H1 (cell line): ENCODE measurements around the gene CTSG.

Experiments
- POLR2A ChIP-seq, 2 experiments: IDR thresholded peaks; 1 replicate in 1 of 2; 2 replicates in 1 of 2; pipeline ENCODE4 v1.6.1; 2011; ENCODE audit warnings: low read depth in 2 of 2, low read length in 2 of 2, mild to moderate bottlenecking in 2 of 2; ENCODE audit errors: control extremely low read depth in 1 of 2
- SIN3A ChIP-seq, 2 experiments: IDR thresholded peaks in 1 of 2; conservative IDR thresholded peaks in 1 of 2; 2 replicates each; pipeline ENCODE4 v1.6.1; 2011 to 2012; ENCODE audit warnings: low read length in 2 of 2, improper control_type of control experiment in 1 of 2, low read depth in 1 of 2, mild to moderate bottlenecking in 1 of 2

DNA sequence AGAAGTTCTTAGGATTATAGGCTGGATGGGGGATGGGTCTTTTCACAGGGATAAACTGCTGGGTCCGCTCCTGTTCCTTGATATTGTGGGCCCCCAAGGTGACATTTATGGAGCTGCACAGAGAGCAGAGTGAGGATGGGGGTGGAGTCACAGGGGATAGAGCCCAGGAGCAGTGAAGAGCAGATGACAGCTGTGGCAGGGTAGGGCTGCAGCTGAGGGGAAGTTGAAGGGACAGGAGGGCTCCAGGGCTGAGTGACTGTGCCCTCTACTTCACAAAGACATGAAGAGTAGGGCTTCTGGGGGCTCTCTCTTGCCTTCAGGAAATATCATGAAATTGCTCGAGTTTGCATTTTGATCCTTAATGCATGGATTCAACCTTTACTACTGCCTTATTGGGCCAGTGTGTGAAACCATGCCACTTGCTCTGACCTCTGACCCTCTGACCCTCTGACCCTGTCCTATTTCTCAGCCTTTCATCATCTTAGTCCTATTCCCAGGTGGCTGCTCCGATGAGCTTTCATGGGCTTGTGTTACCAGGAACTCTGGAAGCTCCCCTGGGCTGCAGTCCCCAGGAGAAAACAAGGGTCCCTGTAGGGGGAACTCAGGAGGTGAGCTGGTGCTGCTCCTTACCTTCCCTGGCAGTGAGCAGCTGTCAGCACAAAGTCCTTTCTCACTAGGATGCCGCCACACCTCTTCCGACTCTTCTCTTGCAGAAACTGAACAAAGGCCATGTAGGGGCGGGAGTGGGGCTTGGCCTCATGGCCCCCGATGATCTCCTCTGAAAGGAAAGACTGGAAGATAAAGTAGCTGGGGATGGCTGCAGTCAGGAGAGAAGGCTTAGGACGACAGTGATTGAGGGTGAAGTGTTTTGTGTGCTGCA, 31.8 kb upstream of the CTSG start:
- TF ChIP-seq POLR2A (IDR thresholded peaks at IDR 0.05; ENCODE audit: control extremely low read depth in 1 of 2, low read depth in 2 of 2, low read length in 2 of 2) (no peak), SIN3A (conservative IDR thresholded peaks at IDR 0.05 in 1 of 2, IDR thresholded peaks at IDR 0.05 in 1 of 2; ENCODE audit: low read depth in 1 of 2, low read length in 2 of 2) (no peak)
